Measurements from ENCODE around the gene PHLDB3.
A peak's percentile ranks its signal among the peaks of the same experiment; 100 is the strongest.

Gene PHLDB3

GRCh38 chr19:43505941-43506340 lies 1.4 kb upstream of the PHLDB3 start:
- no peak for TF ChIP-seq CTCF (IDR thresholded peaks at IDR 0.05; ENCODE audit: insufficient read depth, low read length, poor library complexity, severe bottlenecking)
- H3K36me3 ChIP-seq (ENCODE audit: control insufficient read depth, insufficient read depth, low read length): no peaks in the 10 kb centered on the region; the same call in none of the 2 replicates
- H3K4me3 ChIP-seq (replicated peaks; ENCODE audit: low read depth, low read length): no peak overlapping the region
- H3K27me3 ChIP-seq (replicated peaks; ENCODE audit: control insufficient read depth, insufficient read depth, low read length): no peaks in the 10 kb centered on the region
- no peak for DNase-seq (ENCODE audit: extremely low read depth, insufficient read length)

- DNase-seq (ENCODE audit: extremely low read depth, insufficient read length): no peak
- H3K27me3 ChIP-seq (replicated peaks; ENCODE audit: control insufficient read depth, insufficient read depth, low read length): no peaks in the 10 kb centered on the region
- H3K4me3 ChIP-seq (replicated peaks; ENCODE audit: low read depth, low read length): no peak overlapping the region
- TF ChIP-seq CTCF (IDR thresholded peaks at IDR 0.05; ENCODE audit: insufficient read depth, low read length, poor library complexity, severe bottlenecking): no peak
- no peaks in the 10 kb centered on the region; the same call in none of the 2 replicates for H3K36me3 ChIP-seq (ENCODE audit: control insufficient read depth, insufficient read depth, low read length)
These were observed 575 bp upstream of the PHLDB3 start for GRCh38 chr19:43505186-43505456.

- peak; percentile 54 for TF ChIP-seq CTCF (IDR thresholded peaks at IDR 0.05; ENCODE audit: insufficient read depth, low read length, poor library complexity, severe bottlenecking)
- no peaks in the 10 kb centered on the region; the same call in none of the 2 replicates for H3K36me3 ChIP-seq (ENCODE audit: control insufficient read depth, insufficient read depth, low read length)
- peak; percentile 91 for DNase-seq (ENCODE audit: extremely low read depth, insufficient read length)
- peak overlapping the region; percentile 86 for H3K4me3 ChIP-seq (replicated peaks; ENCODE audit: low read depth, low read length)
- no peaks in the 10 kb centered on the region for H3K27me3 ChIP-seq (replicated peaks; ENCODE audit: control insufficient read depth, insufficient read depth, low read length)
These were observed 783 bp downstream of the PHLDB3 start for GRCh38 chr19:43503501-43504425.

- no peak for TF ChIP-seq CTCF (IDR thresholded peaks at IDR 0.05; ENCODE audit: insufficient read depth, low read length, poor library complexity, severe bottlenecking)
- no peak overlapping the region for H3K4me3 ChIP-seq (replicated peaks; ENCODE audit: low read depth, low read length)
- no peaks in the 10 kb centered on the region for H3K27me3 ChIP-seq (replicated peaks; ENCODE audit: control insufficient read depth, insufficient read depth, low read length)
- H3K36me3 ChIP-seq (ENCODE audit: control insufficient read depth, insufficient read depth, low read length): no peaks in the 10 kb centered on the region; the same call in none of the 2 replicates
- DNase-seq (ENCODE audit: extremely low read depth, insufficient read length): no peak
These were observed 2.0 kb downstream of the PHLDB3 start for GRCh38 chr19:43502419-43502976.

- H3K27me3 ChIP-seq (replicated peaks; ENCODE audit: control insufficient read depth, insufficient read depth, low read length): no peaks in the 10 kb centered on the region
- no peaks in the 10 kb centered on the region; the same call in none of the 2 replicates for H3K36me3 ChIP-seq (ENCODE audit: control insufficient read depth, insufficient read depth, low read length)
- no peak overlapping the region for H3K4me3 ChIP-seq (replicated peaks; ENCODE audit: low read depth, low read length)
- no peak for DNase-seq (ENCODE audit: extremely low read depth, insufficient read length)
- no peak for TF ChIP-seq CTCF (IDR thresholded peaks at IDR 0.05; ENCODE audit: insufficient read depth, low read length, poor library complexity, severe bottlenecking)
These were observed 2.7 kb downstream of the PHLDB3 start for GRCh38 chr19:43501661-43502418.
